Measurements from ENCODE around the gene ESPN.

ESPN gene

DNA sequence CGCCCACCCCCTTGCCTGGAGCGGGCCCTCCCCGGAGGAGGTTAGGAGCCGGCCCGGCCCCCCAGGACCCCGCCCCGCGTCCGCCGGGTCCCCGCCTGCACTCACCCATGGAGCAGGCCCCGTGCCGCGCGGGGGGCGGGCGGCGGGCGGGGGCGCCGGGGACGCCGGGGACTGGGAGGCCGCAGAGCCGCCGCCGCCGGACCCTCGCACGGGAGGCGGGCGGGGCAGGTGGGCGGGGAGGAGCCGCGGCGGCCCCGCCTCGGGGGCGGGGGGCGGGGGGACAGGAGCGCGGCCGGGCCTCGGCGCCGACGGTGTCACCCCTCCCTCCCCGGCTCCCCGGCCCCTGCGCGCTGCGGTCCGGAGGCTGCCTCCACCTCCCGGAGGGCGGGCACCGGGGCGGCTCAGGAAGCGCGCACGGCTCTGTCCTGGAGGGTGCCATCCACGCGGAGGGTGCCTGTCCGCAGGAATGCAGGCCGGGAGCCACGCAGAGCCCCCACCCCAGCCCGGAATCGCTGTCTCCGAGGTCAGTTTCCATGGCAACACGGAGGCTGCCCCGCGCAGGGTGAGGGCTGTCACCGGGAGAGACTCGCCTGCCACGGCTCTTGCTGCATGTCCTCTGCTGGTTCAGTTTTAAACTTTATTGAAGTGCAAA is 72.8 kb downstream of the ESPN start (continued):
- TF ChIP-seq GFI1B (tag by site-specific recombination; IDR thresholded peaks at IDR 0.05) (no peak), ZNF366 (tag by site-specific recombination; conservative IDR thresholded peaks at IDR 0.05) (no peak), RBAK (tag by site-specific recombination; IDR thresholded peaks at IDR 0.05) (no peak), ZNF558 (tag by site-specific recombination; IDR thresholded peaks at IDR 0.05) (no peak), ZNF585B (tag by site-specific recombination; IDR thresholded peaks at IDR 0.05) (no peak), ZNF747 (tag by site-specific recombination; IDR thresholded peaks at IDR 0.05) (no peak), ZNF624 (tag by site-specific recombination; IDR thresholded peaks at IDR 0.05) (no peak), ZNF341 (tag by site-specific recombination; IDR thresholded peaks at IDR 0.05; ENCODE audit: low read depth) (peak; percentile 95), ZEB2 (tag by site-specific recombination; IDR thresholded peaks at IDR 0.05) (no peak), ZNF510 (tag by site-specific recombination; IDR thresholded peaks at IDR 0.05; ENCODE audit: insufficient replicate concordance) (no peak), ZNF776 (tag by site-specific recombination; IDR thresholded peaks at IDR 0.05; ENCODE audit: borderline replicate concordance) (no peak), ZNF37A (tag by site-specific recombination; IDR thresholded peaks at IDR 0.05) (no peak), KLF1 (tag by site-specific recombination; IDR thresholded peaks at IDR 0.05) (0 out of 2 replicates have a peak, but pooled peaks have one; percentile 20), ZNF785 (tag by site-specific recombination; IDR thresholded peaks at IDR 0.05) (no peak), ZNF529 (tag by site-specific recombination; IDR thresholded peaks at IDR 0.05; ENCODE audit: insufficient replicate concordance) (no peak), ZNF2 (tag by site-specific recombination; IDR thresholded peaks at IDR 0.05) (no peak), ZXDB (tag by site-specific recombination; IDR thresholded peaks at IDR 0.05) (peak; percentile 71), ZNF423 (tag by site-specific recombination; IDR thresholded peaks at IDR 0.05) (peak; percentile 81), ZNF239 (tag by site-specific recombination; IDR thresholded peaks at IDR 0.05) (no peak), ZNF302 (tag by site-specific recombination; IDR thresholded peaks at IDR 0.05; ENCODE audit: low read depth) (no peak), ZNF600 (tag by site-specific recombination; IDR thresholded peaks at IDR 0.05) (peak; percentile 53; the same call in 1 of the 2 replicates)
- TF ChIP-seq, protein P1, sequence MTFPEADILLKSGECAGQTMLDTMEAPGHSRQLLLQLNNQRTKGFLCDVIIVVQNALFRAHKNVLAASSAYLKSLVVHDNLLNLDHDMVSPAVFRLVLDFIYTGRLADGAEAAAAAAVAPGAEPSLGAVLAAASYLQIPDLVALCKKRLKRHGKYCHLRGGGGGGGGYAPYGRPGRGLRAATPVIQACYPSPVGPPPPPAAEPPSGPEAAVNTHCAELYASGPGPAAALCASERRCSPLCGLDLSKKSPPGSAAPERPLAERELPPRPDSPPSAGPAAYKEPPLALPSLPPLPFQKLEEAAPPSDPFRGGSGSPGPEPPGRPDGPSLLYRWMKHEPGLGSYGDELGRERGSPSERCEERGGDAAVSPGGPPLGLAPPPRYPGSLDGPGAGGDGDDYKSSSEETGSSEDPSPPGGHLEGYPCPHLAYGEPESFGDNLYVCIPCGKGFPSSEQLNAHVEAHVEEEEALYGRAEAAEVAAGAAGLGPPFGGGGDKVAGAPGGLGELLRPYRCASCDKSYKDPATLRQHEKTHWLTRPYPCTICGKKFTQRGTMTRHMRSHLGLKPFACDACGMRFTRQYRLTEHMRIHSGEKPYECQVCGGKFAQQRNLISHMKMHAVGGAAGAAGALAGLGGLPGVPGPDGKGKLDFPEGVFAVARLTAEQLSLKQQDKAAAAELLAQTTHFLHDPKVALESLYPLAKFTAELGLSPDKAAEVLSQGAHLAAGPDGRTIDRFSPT (tag by site-specific recombination; IDR thresholded peaks at IDR 0.05): 0 out of 2 replicates have a peak, but pooled peaks have one; percentile 48
- TF ChIP-seq, protein P2, sequence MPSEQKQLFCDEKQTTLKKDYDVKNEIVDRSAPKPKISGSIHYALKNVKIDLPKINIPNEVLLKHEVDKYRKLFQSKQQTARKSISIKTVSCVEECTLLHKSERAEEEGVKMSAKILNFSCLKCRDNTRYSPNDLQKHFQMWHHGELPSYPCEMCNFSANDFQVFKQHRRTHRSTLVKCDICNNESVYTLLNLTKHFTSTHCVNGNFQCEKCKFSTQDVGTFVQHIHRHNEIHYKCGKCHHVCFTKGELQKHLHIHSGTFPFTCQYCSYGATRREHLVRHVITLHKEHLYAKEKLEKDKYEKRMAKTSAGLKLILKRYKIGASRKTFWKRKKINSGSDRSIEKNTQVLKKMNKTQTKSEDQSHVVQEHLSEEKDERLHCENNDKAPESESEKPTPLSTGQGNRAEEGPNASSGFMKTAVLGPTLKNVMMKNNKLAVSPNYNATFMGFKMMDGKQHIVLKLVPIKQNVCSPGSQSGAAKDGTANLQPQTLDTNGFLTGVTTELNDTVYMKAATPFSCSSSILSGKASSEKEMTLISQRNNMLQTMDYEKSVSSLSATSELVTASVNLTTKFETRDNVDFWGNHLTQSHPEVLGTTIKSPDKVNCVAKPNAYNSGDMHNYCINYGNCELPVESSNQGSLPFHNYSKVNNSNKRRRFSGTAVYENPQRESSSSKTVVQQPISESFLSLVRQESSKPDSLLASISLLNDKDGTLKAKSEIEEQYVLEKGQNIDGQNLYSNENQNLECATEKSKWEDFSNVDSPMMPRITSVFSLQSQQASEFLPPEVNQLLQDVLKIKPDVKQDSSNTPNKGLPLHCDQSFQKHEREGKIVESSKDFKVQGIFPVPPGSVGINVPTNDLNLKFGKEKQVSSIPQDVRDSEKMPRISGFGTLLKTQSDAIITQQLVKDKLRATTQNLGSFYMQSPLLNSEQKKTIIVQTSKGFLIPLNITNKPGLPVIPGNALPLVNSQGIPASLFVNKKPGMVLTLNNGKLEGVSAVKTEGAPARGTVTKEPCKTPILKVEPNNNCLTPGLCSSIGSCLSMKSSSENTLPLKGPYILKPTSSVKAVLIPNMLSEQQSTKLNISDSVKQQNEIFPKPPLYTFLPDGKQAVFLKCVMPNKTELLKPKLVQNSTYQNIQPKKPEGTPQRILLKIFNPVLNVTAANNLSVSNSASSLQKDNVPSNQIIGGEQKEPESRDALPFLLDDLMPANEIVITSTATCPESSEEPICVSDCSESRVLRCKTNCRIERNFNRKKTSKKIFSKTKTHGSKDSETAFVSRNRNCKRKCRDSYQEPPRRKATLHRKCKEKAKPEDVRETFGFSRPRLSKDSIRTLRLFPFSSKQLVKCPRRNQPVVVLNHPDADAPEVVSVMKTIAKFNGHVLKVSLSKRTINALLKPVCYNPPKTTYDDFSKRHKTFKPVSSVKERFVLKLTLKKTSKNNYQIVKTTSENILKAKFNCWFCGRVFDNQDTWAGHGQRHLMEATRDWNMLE (tag by site-specific recombination; conservative IDR thresholded peaks at IDR 0.05; ENCODE audit: low read depth): no peak
- TF ChIP-seq, protein P3, sequence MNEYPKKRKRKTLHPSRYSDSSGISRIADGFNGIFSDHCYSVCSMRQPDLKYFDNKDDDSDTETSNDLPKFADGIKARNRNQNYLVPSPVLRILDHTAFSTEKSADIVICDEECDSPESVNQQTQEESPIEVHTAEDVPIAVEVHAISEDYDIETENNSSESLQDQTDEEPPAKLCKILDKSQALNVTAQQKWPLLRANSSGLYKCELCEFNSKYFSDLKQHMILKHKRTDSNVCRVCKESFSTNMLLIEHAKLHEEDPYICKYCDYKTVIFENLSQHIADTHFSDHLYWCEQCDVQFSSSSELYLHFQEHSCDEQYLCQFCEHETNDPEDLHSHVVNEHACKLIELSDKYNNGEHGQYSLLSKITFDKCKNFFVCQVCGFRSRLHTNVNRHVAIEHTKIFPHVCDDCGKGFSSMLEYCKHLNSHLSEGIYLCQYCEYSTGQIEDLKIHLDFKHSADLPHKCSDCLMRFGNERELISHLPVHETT (tag by site-specific recombination; IDR thresholded peaks at IDR 0.05): no peak
- TF ChIP-seq, protein P4, sequence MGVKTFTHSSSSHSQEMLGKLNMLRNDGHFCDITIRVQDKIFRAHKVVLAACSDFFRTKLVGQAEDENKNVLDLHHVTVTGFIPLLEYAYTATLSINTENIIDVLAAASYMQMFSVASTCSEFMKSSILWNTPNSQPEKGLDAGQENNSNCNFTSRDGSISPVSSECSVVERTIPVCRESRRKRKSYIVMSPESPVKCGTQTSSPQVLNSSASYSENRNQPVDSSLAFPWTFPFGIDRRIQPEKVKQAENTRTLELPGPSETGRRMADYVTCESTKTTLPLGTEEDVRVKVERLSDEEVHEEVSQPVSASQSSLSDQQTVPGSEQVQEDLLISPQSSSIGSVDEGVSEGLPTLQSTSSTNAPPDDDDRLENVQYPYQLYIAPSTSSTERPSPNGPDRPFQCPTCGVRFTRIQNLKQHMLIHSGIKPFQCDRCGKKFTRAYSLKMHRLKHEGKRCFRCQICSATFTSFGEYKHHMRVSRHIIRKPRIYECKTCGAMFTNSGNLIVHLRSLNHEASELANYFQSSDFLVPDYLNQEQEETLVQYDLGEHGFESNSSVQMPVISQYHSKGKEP (tag by site-specific recombination; IDR thresholded peaks at IDR 0.05): no peak
- TF ChIP-seq, protein P5, sequence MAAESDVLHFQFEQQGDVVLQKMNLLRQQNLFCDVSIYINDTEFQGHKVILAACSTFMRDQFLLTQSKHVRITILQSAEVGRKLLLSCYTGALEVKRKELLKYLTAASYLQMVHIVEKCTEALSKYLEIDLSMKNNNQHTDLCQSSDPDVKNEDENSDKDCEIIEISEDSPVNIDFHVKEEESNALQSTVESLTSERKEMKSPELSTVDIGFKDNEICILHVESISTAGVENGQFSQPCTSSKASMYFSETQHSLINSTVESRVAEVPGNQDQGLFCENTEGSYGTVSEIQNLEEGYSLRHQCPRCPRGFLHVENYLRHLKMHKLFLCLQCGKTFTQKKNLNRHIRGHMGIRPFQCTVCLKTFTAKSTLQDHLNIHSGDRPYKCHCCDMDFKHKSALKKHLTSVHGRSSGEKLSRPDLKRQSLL (tag by site-specific recombination; IDR thresholded peaks at IDR 0.05): no peak
- TF ChIP-seq, protein P6, sequence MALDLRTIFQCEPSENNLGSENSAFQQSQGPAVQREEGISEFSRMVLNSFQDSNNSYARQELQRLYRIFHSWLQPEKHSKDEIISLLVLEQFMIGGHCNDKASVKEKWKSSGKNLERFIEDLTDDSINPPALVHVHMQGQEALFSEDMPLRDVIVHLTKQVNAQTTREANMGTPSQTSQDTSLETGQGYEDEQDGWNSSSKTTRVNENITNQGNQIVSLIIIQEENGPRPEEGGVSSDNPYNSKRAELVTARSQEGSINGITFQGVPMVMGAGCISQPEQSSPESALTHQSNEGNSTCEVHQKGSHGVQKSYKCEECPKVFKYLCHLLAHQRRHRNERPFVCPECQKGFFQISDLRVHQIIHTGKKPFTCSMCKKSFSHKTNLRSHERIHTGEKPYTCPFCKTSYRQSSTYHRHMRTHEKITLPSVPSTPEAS (tag by site-specific recombination; IDR thresholded peaks at IDR 0.05): no peak
